ENCODE measurements around the gene KDM1B.
A peak's percentile ranks its signal among the peaks of the same experiment; 100 is the strongest.

Gene KDM1B

DNA sequence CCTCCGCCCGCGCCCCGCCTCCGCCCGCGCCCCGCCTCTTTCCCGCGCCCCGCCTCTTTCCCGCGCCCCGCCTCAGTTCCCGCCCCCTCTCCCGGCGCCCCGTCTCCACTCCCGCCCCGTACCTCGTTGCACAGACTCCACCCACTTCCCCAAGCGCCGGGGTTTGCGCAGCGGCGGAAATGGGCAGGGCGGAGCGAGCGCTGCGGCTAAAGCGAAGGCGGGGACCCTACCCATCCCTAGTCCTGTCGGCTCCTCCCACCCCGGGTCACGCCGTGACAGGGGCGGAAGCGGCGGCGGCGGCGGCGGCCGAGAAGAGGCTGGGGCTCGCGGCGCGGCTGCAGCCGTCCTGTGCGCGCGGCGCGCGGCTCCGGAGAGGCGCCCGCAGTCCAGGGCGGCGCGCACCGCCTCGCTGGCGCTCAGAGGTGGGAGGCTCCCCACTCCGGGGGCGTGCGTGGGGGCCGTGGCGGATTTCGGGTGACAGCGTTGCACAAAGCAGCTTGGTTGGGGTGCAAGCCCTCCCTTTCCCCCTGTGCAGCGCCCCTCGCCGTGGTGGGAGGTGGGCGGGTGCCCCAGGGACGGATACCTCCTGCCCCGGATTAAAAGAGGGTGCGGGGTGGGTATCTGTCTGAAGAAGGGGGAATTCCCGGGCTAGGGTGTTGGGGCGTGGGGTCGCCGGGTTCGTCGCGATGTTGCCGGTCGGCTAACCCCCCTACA lies at the start of gene KDM1B:
TSS of gene KDM1B (plus strand) at position 273 of the 714 bp plus-strand sequence. CDS start 4,474 bp downstream, outside the sequence.
- Mint-ChIP-seq H3K27me3 (no peaks in the 10 kb centered on the region), H3K9me3 (no peaks in the 10 kb centered on the region), H3K27ac (peak within 1 kb of the TSS; percentile 93), H3K4me3 (peak within 1 kb of the TSS; percentile 95), H3K4me1 (ENCODE audit: low read depth) (peaks cover 32% of the 10 kb centered on the region), H3K36me3 (ENCODE audit: low read depth) (peaks cover 14% of the 10 kb centered on the region)
- peak; percentile 99 for DNase-seq

GRCh38 chr6:18107061-18107460 lies 48.2 kb upstream of the KDM1B start:
- Mint-ChIP-seq H3K27me3 (peaks cover 58% of the 10 kb centered on the region), H3K27ac (no peak overlapping the region), H3K4me3 (no peak overlapping the region), H3K36me3 (ENCODE audit: low read depth) (peaks cover 3% of the 10 kb centered on the region), H3K4me1 (ENCODE audit: low read depth) (peaks cover 2% of the 10 kb centered on the region), H3K9me3 (peaks cover 14% of the 10 kb centered on the region)
- no peak for DNase-seq

DNA sequence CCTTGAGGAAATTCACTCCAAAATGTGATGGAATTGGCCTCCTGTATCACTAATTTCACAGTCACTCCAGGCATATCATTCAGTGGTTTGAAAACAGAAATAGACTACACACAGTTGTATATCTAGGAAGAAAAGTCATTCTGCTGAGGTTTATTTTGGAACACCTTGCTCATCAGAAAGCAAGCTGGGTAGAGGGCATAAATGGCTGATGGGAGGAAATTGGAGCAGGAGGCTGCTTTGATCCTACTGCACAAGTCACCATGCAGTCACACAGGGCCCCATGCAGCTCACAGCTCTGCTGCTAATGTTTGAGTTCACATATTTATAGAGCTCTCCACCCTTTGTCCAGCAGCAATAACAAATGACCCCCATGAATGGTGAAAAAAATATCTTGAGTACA lies 45.1 kb upstream of the KDM1B start:
- Mint-ChIP-seq H3K4me1 (ENCODE audit: low read depth) (peaks cover 6% of the 10 kb centered on the region), H3K27ac (no peak overlapping the region), H3K36me3 (ENCODE audit: low read depth) (peaks cover 3% of the 10 kb centered on the region), H3K9me3 (peaks cover 14% of the 10 kb centered on the region), H3K27me3 (peaks cover 57% of the 10 kb centered on the region), H3K4me3 (no peak overlapping the region)
- DNase-seq, result no peak

DNA sequence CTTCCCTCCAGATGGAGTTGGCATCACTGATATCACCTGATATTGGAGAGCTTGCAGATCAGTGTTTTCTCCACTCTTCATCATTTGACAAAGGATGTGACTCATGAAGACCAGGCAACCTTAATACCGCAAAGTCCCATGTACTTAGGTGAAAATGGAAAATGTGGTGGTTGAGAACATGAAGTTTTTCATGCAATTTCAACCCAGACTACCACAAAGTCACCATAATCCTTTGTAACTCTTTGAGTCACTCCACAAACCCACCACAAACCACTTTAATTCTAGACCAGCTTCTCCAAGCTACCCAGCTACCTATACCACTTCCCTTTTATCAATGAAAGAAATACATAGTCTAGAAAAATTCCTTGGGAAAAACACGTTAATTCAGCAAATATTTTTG lies 39.9 kb upstream of the KDM1B start:
- Mint-ChIP-seq H3K27me3 (peaks cover 76% of the 10 kb centered on the region), H3K4me3 (peak overlapping the region; percentile 24)

GRCh38 chr6:18117136-18117535 lies 38.1 kb upstream of the KDM1B start:
- peaks cover 21% of the 10 kb centered on the region for H3K4me1 Mint-ChIP-seq (ENCODE audit: low read depth)
- H3K36me3 Mint-ChIP-seq (ENCODE audit: low read depth), result no peaks in the 10 kb centered on the region
- H3K4me3 Mint-ChIP-seq, result no peak overlapping the region
- H3K27ac Mint-ChIP-seq, result no peak overlapping the region
- peaks cover 78% of the 10 kb centered on the region for H3K27me3 Mint-ChIP-seq
- H3K9me3 Mint-ChIP-seq, result no peaks in the 10 kb centered on the region
- no peak for DNase-seq

More for the DNA sequence above, 39.9 kb upstream of the KDM1B start:
- Mint-ChIP-seq H3K9me3 (no peaks in the 10 kb centered on the region), H3K4me1 (ENCODE audit: low read depth) (peaks cover 15% of the 10 kb centered on the region), H3K36me3 (ENCODE audit: low read depth) (no peaks in the 10 kb centered on the region), H3K27ac (peak overlapping the region; percentile 70)
- DNase-seq, result no peak

DNA sequence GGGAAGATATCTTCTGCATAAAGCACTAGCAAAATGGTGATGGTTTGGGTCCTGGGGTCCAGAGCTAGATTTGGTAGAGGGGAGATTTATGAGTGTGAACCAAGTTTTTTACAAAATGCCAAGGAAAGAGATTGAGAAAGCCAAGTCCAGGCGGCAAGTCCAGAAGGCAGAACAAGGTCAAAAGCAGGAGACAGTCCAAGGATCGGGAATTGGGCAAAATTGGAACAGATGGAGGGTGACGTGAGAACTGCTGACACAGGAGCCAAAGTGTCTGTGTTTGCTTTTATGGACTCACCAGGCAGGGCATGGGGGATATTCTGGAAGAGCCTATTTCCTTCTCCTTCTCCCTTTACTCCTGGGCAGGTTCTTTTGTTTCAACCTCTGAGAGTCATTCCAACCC lies 36.9 kb upstream of the KDM1B start:
- H3K4me3 Mint-ChIP-seq, result no peak overlapping the region
- no peak overlapping the region for H3K27ac Mint-ChIP-seq
- peaks cover 28% of the 10 kb centered on the region for H3K4me1 Mint-ChIP-seq (ENCODE audit: low read depth)
- peaks cover 73% of the 10 kb centered on the region for H3K27me3 Mint-ChIP-seq
- H3K36me3 Mint-ChIP-seq (ENCODE audit: low read depth), result no peaks in the 10 kb centered on the region
- DNase-seq, result no peak
- no peaks in the 10 kb centered on the region for H3K9me3 Mint-ChIP-seq

DNA sequence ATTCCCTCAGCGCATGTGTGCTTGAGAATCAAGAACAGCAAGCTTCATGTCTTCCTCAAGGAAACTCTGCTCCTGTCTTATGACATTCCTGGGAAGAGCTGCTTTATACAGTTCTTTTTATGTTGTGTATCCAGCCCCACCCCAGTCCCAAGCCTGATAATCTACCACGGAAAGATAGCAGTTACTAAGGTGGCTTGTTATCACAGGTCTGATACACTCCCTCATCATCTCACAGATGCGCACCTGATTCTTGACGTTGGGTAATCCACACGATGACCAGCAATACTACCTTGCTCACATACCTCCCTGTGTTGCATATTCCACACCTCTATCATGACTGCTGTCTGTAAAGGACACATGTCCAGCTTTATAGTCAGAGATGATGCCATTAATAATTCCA lies 36.0 kb upstream of the KDM1B start:
- Mint-ChIP-seq H3K27ac (no peak overlapping the region), H3K27me3 (peaks cover 67% of the 10 kb centered on the region), H3K4me1 (ENCODE audit: low read depth) (peaks cover 28% of the 10 kb centered on the region), H3K4me3 (no peak overlapping the region), H3K36me3 (ENCODE audit: low read depth) (no peaks in the 10 kb centered on the region), H3K9me3 (no peaks in the 10 kb centered on the region)
- DNase-seq, result no peak

DNA sequence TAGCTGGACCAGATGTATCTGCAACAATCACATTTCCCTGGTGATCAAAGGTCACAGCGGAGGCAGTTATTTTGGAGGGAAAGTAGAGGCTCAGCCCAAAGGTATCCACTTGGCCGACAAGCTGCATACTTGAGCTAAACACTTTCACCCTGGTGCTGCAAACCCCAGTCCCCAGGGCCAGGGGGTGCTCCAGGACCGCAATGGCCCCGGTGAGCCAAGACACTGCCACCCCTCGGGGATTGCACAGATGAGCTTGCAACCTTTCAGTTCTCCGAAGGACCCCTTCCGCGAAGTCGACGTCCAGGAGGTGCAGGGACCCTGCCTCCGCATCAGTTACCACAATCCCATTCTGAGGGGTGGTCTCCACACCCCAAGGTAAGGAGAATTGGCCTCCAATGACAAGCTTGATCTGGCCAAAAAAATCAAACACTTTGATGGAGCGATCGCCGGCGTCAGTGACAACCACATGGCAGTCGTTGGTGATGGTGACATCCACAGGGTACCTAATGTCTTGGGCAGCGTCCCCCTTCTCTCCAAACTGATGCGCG lies 33.6 kb upstream of the KDM1B start:
- DNase-seq, result no peak
- peak overlapping the region; percentile 23 for H3K4me3 Mint-ChIP-seq
- peaks cover 13% of the 10 kb centered on the region for H3K4me1 Mint-ChIP-seq (ENCODE audit: low read depth)
- no peaks in the 10 kb centered on the region for H3K9me3 Mint-ChIP-seq
- no peak overlapping the region for H3K27ac Mint-ChIP-seq
- no peaks in the 10 kb centered on the region for H3K36me3 Mint-ChIP-seq (ENCODE audit: low read depth)
- H3K27me3 Mint-ChIP-seq, result peaks cover 65% of the 10 kb centered on the region

DNA sequence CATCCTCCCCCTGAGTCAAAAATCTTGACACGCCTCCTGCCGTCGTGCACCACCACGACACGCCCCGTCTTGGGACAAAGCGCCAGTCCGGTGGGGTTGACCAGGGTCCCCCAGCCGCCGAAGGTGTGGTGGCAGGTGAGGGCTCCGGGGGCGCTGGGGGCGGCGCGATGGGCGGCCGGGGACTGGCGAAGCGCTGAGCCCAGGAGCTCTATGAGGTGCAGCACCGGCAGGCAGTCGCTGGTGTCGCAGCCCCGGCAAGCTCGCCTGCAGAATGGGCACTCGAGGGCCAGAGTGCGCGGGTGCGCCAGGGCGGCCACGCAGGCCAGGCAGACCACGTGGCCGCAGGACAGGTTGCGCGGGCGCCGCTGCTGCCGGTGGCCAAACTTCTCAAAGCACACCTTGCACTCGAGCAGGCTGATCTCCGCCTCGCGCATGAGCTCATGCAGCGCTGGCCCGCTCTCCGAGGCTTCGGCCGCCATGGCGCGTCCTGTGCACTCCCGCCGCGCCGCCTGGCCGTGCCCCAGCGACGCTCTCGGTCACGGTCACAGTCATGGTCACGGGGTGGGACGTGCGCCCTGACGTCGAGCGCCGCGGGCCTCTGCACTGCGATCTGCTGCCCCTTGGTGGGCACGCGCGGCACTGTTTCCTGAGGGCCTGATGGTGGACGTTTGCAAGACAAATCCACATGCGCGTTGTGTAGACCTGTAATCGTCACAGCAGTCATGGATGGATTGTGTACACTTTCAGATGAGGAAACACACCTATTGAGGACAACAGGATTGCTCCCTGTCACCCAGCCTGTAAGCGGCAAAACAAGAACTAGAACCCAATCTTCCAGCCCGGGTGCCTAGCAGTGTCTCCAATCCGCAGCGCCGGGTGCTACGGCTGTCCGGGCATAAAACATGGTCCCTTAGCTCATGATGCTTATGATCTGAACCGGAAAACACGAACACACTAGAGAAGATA lies 32.8 kb upstream of the KDM1B start, which contains the start of gene NHLRC1:
TSS of gene NHLRC1 (minus strand) at position 550 of the 966 bp plus-strand sequence. CDS start at position 479, 71 bp downstream.
- no peaks in the 10 kb centered on the region for H3K9me3 Mint-ChIP-seq
- peak; percentile 85 for DNase-seq
- H3K36me3 Mint-ChIP-seq (ENCODE audit: low read depth), result no peaks in the 10 kb centered on the region
- peaks cover 13% of the 10 kb centered on the region for H3K4me1 Mint-ChIP-seq (ENCODE audit: low read depth)
- H3K4me3 Mint-ChIP-seq, result peak within 1 kb of the TSS; percentile 56
- H3K27ac Mint-ChIP-seq, result no peak within 1 kb of the TSS
- H3K27me3 Mint-ChIP-seq, result peaks cover 58% of the 10 kb centered on the region

- H3K36me3 Mint-ChIP-seq (ENCODE audit: low read depth), result peaks cover 13% of the 10 kb centered on the region
Observed at GRCh38 chr6:18126121-18126520, 29.1 kb upstream of the KDM1B start.

GRCh38 chr6:18132346-18132745 lies 22.9 kb upstream of the KDM1B start:
- H3K36me3 Mint-ChIP-seq (ENCODE audit: low read depth), result peaks cover 53% of the 10 kb centered on the region
- DNase-seq, result no peak
- no peak overlapping the region for H3K4me3 Mint-ChIP-seq
- no peak overlapping the region for H3K27ac Mint-ChIP-seq
- H3K9me3 Mint-ChIP-seq, result no peaks in the 10 kb centered on the region
- peaks cover 9% of the 10 kb centered on the region for H3K4me1 Mint-ChIP-seq (ENCODE audit: low read depth)
- H3K27me3 Mint-ChIP-seq, result no peaks in the 10 kb centered on the region

More at GRCh38 chr6:18126121-18126520, 29.1 kb upstream of the KDM1B start:
- H3K27ac Mint-ChIP-seq, result no peak overlapping the region
- no peaks in the 10 kb centered on the region for H3K9me3 Mint-ChIP-seq
- H3K4me3 Mint-ChIP-seq, result no peak overlapping the region
- peaks cover 24% of the 10 kb centered on the region for H3K27me3 Mint-ChIP-seq
- H3K4me1 Mint-ChIP-seq (ENCODE audit: low read depth), result peaks cover 13% of the 10 kb centered on the region
- no peak for DNase-seq

DNA sequence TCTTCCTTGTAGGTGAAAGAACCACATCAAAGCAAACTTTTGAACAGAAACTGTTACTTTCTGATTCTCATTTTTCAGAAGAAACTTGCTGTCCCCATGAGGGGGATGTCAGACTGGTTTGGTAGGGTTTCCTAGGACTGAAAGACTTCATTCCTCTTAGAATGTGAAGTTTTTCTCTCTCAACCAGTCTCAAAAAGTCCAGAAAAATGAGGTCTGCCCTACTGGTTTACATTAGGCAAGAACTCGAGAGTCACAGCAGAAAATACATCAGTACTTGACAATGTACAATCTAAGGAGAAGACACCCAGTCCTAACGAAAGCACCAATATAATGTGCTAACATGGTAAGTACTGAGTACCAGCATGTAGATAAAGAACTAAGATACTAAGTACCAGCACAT lies 20.1 kb upstream of the KDM1B start:
- peaks cover 9% of the 10 kb centered on the region for H3K4me1 Mint-ChIP-seq (ENCODE audit: low read depth)
- H3K36me3 Mint-ChIP-seq (ENCODE audit: low read depth), result peaks cover 63% of the 10 kb centered on the region
- no peak for DNase-seq
- H3K9me3 Mint-ChIP-seq, result no peaks in the 10 kb centered on the region
- H3K4me3 Mint-ChIP-seq, result no peak overlapping the region
- H3K27ac Mint-ChIP-seq, result no peak overlapping the region
- H3K27me3 Mint-ChIP-seq, result no peaks in the 10 kb centered on the region

- no peak overlapping the region for H3K4me3 Mint-ChIP-seq
- no peak for DNase-seq
- H3K27me3 Mint-ChIP-seq, result no peaks in the 10 kb centered on the region
- H3K4me1 Mint-ChIP-seq (ENCODE audit: low read depth), result peaks cover 9% of the 10 kb centered on the region
- no peaks in the 10 kb centered on the region for H3K9me3 Mint-ChIP-seq
- H3K27ac Mint-ChIP-seq, result no peak overlapping the region
- H3K36me3 Mint-ChIP-seq (ENCODE audit: low read depth), result peaks cover 69% of the 10 kb centered on the region
Observed at GRCh38 chr6:18136260-18136659, 19.0 kb upstream of the KDM1B start.

DNA sequence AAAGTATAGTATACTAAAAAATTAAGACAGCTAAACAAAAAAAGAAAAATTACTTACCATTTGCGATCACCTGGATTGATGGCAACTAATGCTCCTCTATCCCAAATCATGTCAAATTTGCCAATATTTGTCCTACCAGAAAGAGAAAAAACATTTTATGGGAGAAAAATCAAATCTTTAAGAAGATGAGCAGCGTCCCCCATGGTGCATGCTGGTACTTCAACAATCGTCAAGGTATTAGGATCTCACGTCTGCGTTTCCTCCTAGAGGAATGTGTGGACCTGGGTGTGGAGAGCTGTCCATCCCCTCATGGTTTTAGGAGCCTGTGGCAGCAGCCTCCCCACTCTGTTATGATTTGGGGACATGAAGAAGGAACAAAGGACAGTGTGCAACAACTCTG lies 16.3 kb upstream of the KDM1B start:
- peaks cover 9% of the 10 kb centered on the region for H3K4me1 Mint-ChIP-seq (ENCODE audit: low read depth)
- H3K9me3 Mint-ChIP-seq, result no peaks in the 10 kb centered on the region
- no peak for DNase-seq
- H3K27me3 Mint-ChIP-seq, result no peaks in the 10 kb centered on the region
- H3K36me3 Mint-ChIP-seq (ENCODE audit: low read depth), result peaks cover 72% of the 10 kb centered on the region
- H3K27ac Mint-ChIP-seq, result no peak overlapping the region
- H3K4me3 Mint-ChIP-seq, result no peak overlapping the region
